ENCODE results near the gene TUBD1.

DNA sequence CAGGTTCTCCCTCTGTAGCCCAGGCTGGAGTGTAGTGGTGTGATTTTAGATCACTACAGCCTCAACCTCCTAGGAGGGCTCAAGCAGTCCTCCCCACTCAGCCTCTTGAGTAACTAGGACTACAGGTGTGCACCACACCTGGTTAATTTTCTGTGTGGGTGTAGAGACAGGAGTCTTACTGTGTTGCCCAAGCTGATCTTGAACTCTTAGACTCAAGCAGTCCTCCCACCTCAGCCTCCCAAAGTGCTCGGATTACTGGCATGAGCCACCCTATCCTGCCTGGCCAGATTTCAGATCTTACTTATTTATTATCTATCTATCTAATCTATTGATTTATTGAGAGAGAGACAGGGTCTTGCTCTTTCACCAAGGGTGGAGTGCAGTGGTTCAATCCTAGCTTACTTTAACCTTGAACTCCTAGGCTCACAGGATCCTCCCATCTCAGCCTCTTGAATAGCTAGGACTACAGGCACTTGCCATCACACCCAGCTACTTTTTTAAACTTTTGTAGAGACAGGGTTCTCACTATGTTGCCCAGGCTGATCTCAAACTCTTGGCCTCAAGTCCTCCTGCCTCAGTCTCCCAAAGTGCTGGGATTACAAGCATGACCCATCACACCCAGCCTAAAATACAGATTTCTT, 61.8 kb downstream of the TUBD1 start:
- TF ChIP-seq POLR2A (IDR thresholded peaks at IDR 0.05; ENCODE audit: low read depth, low read length): no peak
- no peak for TF ChIP-seq POLR2AphosphoS5 (IDR thresholded peaks at IDR 0.05; ENCODE audit: low read depth, low read length)
- TF ChIP-seq TAF1 (IDR thresholded peaks at IDR 0.05; ENCODE audit: borderline replicate concordance, low read depth, low read length): no peak

Data from GM12892 (cell line).